ENCODE data around the gene ZXDA.

Gene ZXDA

GRCh38 chrX:57901466-57901865 is 8.8 kb downstream of the ZXDA start:
- Histone ChIP-seq H3K9ac (ENCODE audit: insufficient read length) (no peak overlapping the region), H3K27ac (no peak overlapping the region), H3K4me3 (no peak overlapping the region), H3K9me3 (ENCODE audit: low read depth, low read length) (no peaks in the 10 kb centered on the region), H3K36me3 (ENCODE audit: insufficient read depth, low read length) (no peaks in the 10 kb centered on the region)
- DNase-seq (ENCODE audit: low read depth, low spot score): no peak
- TF ChIP-seq FOXP2 (optimal IDR thresholded peaks at IDR 0.05; ENCODE audit: control extremely low read depth, extremely low read length, insufficient read depth) (no peak), EZH2 (IDR thresholded peaks at IDR 0.05) (no peak), POLR2AphosphoS5 (IDR thresholded peaks at IDR 0.05; ENCODE audit: borderline replicate concordance, low read depth, low read length) (no peak)

DNA sequence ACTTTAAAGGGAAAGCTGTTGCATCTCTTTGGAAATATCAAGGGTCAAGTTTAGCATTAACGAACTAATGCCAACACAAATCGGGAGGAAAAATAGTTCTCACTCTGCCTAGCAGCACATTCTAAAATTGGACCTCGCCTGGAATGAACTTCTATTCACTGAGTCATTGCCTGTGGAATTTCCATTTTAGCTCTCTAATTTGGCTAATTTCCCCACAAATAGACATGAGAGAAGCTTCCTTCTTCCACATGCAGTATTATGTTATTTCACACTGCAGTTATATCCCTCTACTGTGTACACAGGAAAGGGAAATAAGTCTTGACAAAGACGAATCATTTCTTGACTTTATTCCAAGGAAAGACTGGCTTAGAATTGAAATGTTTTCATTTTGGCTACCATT is 9.3 kb downstream of the ZXDA start:
- no peak for DNase-seq (ENCODE audit: low read depth, low spot score)
- no peak overlapping the region for H3K27ac ChIP-seq
- H3K4me3 ChIP-seq: no peak overlapping the region
- no peaks in the 10 kb centered on the region for H3K36me3 ChIP-seq (ENCODE audit: insufficient read depth, low read length)
- H3K9ac ChIP-seq (ENCODE audit: insufficient read length): no peak overlapping the region
- H3K9me3 ChIP-seq (ENCODE audit: low read depth, low read length): no peaks in the 10 kb centered on the region
- TF ChIP-seq POLR2AphosphoS5 (IDR thresholded peaks at IDR 0.05; ENCODE audit: borderline replicate concordance, low read depth, low read length) (no peak), FOXP2 (optimal IDR thresholded peaks at IDR 0.05; ENCODE audit: control extremely low read depth, extremely low read length, insufficient read depth) (no peak), EZH2 (IDR thresholded peaks at IDR 0.05) (no peak)

DNA sequence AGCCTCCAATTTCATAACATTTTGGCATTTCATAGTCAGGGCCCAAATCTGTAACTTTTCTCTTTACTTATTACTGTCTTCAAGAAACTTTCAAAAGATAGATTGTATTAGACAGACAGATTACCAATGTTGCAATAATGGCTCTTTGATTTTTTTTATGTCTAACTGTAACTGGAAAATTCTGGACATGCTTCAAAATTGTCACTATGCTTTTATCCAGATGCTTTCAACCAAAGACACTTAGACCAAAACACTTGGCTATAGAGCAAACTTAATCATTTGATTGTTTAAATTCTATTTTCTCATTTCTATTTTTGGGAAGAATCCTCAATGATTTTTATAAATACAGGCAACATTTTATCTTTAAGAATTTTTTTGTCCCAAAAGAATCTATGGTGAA is 10.4 kb downstream of the ZXDA start:
- Histone ChIP-seq H3K27ac (no peak overlapping the region), H3K4me3 (no peak overlapping the region), H3K36me3 (ENCODE audit: insufficient read depth, low read length) (no peaks in the 10 kb centered on the region), H3K9ac (ENCODE audit: insufficient read length) (no peak overlapping the region), H3K9me3 (ENCODE audit: low read depth, low read length) (no peaks in the 10 kb centered on the region)
- TF ChIP-seq POLR2AphosphoS5 (IDR thresholded peaks at IDR 0.05; ENCODE audit: borderline replicate concordance, low read depth, low read length): no peak
- no peak for TF ChIP-seq EZH2 (IDR thresholded peaks at IDR 0.05)
- no peak for TF ChIP-seq FOXP2 (optimal IDR thresholded peaks at IDR 0.05; ENCODE audit: control extremely low read depth, extremely low read length, insufficient read depth)
- DNase-seq (ENCODE audit: low read depth, low spot score): no peak

- Histone ChIP-seq H3K36me3 (ENCODE audit: insufficient read depth, low read length) (no peaks in the 10 kb centered on the region), H3K4me3 (no peak overlapping the region), H3K9ac (ENCODE audit: insufficient read length) (no peak overlapping the region), H3K27ac (no peak overlapping the region), H3K9me3 (ENCODE audit: low read depth, low read length) (no peaks in the 10 kb centered on the region)
- no peak for TF ChIP-seq POLR2AphosphoS5 (IDR thresholded peaks at IDR 0.05; ENCODE audit: borderline replicate concordance, low read depth, low read length)
- no peak for TF ChIP-seq EZH2 (IDR thresholded peaks at IDR 0.05)
- no peak for TF ChIP-seq FOXP2 (optimal IDR thresholded peaks at IDR 0.05; ENCODE audit: control extremely low read depth, extremely low read length, insufficient read depth)
- DNase-seq (ENCODE audit: low read depth, low spot score): no peak
These were observed 11.2 kb downstream of the ZXDA start for GRCh38 chrX:57899064-57899463.

DNA sequence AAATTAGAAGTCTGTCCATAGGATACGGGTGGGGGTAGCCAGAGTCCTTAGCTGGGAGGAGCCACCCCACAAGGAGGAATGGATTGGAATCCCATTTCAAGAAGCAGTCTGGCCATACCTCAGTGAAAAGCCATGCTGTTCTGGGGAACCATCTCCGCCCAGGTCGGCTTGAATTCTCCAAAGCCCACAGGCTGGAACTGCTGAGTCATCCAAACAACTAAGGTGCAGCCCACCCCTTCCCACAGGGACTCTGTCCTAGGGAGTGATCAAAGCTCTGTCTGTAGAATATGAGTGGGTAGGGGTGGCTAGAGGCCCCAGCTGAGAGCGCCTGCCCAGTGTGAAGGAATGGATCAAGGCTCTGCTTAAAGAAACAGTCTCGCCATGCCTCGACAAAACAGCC is 38.8 kb downstream of the ZXDA start:
- H3K36me3 ChIP-seq (ENCODE audit: insufficient read depth, low read length): no peaks in the 10 kb centered on the region
- no peak for DNase-seq (ENCODE audit: low read depth, low spot score)
- no peak overlapping the region for H3K9ac ChIP-seq (ENCODE audit: insufficient read length)
- no peaks in the 10 kb centered on the region for H3K9me3 ChIP-seq (ENCODE audit: low read depth, low read length)
- TF ChIP-seq EZH2 (IDR thresholded peaks at IDR 0.05) (no peak), POLR2AphosphoS5 (IDR thresholded peaks at IDR 0.05; ENCODE audit: borderline replicate concordance, low read depth, low read length) (no peak), FOXP2 (optimal IDR thresholded peaks at IDR 0.05; ENCODE audit: control extremely low read depth, extremely low read length, insufficient read depth) (no peak)
- H3K4me3 ChIP-seq: no peak overlapping the region
- no peak overlapping the region for H3K27ac ChIP-seq
